ENCODE data around the gene SOX9. TPM values are rescaled to one million over a fixed set of nuclear protein-coding genes. Genes with fewer than 3 reads are reported as not detected.

Gene SOX9
- total and polyA plus RNA-seq, 3 donors from 2014 or later, result 80.0 to 240 (median 166) TPM

- Histone ChIP-seq H3K36me3 (ENCODE audit: low read depth, missing control alignments) (no peaks in the 10 kb centered on the region), H3K9me3 (no peaks in the 10 kb centered on the region), H3K4me1 (peaks cover 12% of the 10 kb centered on the region), H3K4me3 (no peak overlapping the region), H3K27ac (peak overlapping the region; percentile 65 to 73), H3K27me3 (no peaks in the 10 kb centered on the region)
- peak; percentile 88 for DNase-seq
- WGBS, 2 donors, result 28 to 56% methylated on average over 11 of the region's 11 CpGs
- intact Hi-C loops (cut with DNase I; ENCODE audit: low total_unique reads), result no loop called here
- no peak for TF ChIP-seq CTCF (IDR thresholded peaks at IDR 0.05)
- no peak for TF ChIP-seq POLR2A (IDR thresholded peaks at IDR 0.05)
Observed at GRCh38 chr17:72151565-72152386, 31.0 kb downstream of the SOX9 start.

DNA sequence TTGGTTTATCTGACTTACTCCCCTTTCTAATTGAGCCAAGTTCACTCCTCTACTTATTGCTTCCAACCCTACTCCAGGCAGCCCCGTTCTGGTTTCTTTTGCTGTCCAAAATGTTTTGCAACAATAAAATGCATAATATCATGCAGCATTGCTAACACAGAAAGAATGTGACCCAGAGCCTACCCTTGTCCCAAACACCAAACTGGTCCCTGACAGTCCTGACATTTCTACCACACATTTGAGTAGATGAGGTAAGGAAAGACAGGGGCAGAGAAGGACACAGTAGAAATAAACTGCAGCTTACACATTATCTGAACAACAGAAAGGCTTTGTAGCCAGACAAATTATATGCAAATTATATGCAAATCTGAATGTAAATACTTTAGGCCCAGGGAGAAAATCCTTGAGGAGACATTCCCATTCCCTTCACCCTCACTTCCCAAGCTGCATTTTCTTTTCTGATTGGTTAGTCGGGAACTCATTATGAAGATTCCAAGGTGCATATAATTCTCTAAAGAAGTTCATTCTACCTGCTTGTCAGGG, 31.6 kb downstream of the SOX9 start:
- Histone ChIP-seq H3K27me3 (no peaks in the 10 kb centered on the region), H3K4me3 (no peak overlapping the region), H3K4me1 (peaks cover 12% of the 10 kb centered on the region), H3K9me3 (no peaks in the 10 kb centered on the region), H3K36me3 (ENCODE audit: low read depth, missing control alignments) (no peaks in the 10 kb centered on the region), H3K27ac (peak overlapping the region in 1 of 2 donors; percentile 73)
- 70 to 74% methylated on average over 2 of the region's 2 CpGs for WGBS, 2 donors
- DNase-seq, result no peak
- intact Hi-C loops (cut with DNase I; ENCODE audit: low total_unique reads), result no loop called here
- TF ChIP-seq CTCF (IDR thresholded peaks at IDR 0.05) (no peak), POLR2A (IDR thresholded peaks at IDR 0.05) (no peak)

DNA sequence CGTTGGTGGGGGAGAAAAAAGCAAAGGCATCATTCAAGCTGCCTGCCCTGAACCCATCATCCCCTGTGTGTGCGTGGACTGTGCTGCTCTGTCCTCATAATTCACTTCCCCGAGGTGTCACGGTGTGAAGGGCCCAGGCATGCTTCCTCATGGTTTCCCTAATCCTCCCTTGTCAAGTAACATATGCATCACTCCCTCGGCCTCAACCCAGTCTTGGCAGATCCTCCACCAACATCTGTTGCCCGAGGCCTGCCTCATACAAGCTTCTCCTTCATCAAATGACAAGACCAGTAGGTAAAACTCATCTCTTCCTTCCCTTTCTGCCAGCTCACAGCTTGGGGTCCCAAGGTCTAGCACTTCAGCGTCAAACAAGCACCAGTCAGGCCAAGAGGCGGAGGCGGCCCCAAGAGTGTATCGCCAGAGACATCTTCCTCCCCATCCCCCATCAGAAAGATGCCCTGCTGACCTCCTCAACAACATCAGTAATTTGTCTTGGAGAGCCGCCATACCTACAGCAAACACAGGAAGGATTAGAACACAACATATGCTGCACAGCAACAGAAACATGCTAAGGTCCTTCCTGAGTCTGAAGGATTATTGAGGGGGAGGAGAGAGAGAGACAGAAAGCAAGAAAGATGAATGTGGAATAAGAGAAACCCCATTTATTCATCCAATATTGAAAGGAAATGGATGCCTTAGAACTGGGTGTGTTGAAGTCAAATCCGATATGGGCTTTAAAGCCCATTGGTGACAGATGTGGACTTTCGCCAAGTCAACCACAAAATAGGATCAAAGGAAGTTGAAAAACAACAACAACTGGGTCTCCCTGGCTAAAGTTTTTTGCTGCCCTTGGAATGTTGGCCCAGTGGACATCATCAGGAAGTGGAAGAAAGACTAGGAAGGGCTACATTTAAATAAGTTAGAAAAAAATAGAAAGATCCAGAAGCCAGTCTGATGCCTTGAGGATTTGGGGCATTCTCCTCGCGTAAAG, 38.4 kb downstream of the SOX9 start:
- intact Hi-C loops (cut with DNase I; ENCODE audit: low total_unique reads), result no loop called here
- no peaks in the 10 kb centered on the region for H3K36me3 ChIP-seq (ENCODE audit: low read depth, missing control alignments)
- no peaks in the 10 kb centered on the region for H3K27me3 ChIP-seq
- no peaks in the 10 kb centered on the region for H3K9me3 ChIP-seq
- no peaks in the 10 kb centered on the region for H3K4me1 ChIP-seq
- DNase-seq, result no peak
- 65 to 73% methylated on average over 15 of the region's 15 CpGs for WGBS, 2 donors
- TF ChIP-seq POLR2A (IDR thresholded peaks at IDR 0.05), result no peak
- no peak for TF ChIP-seq CTCF (IDR thresholded peaks at IDR 0.05)
- no peak overlapping the region for H3K4me3 ChIP-seq
- H3K27ac ChIP-seq, result no peak overlapping the region

- TF ChIP-seq CTCF (IDR thresholded peaks at IDR 0.05), result no peak
- TF ChIP-seq POLR2A (IDR thresholded peaks at IDR 0.05), result no peak
- WGBS, 2 donors, result 81 to 87% methylated on average over 2 of the region's 2 CpGs
Observed at GRCh38 chr17:72162569-72162968, 41.7 kb downstream of the SOX9 start.

More at GRCh38 chr17:72162569-72162968, 41.7 kb downstream of the SOX9 start:
- Histone ChIP-seq H3K27me3 (no peaks in the 10 kb centered on the region), H3K4me3 (no peak overlapping the region), H3K4me1 (no peaks in the 10 kb centered on the region), H3K9me3 (no peaks in the 10 kb centered on the region), H3K27ac (no peak overlapping the region), H3K36me3 (ENCODE audit: low read depth, missing control alignments) (no peaks in the 10 kb centered on the region)
- intact Hi-C loops (cut with DNase I; ENCODE audit: low total_unique reads), result no loop called here
- DNase-seq, result no peak

Data from testis (tissue), 3 donors.